ENCODE results near the gene PDK1. TPM values are rescaled to one million over a fixed set of nuclear protein-coding genes. Genes with fewer than 3 reads are reported as not detected.

Gene PDK1
- total RNA-seq, 4 donors from 2014 or later, result 4.8 to 49.4 (median 11.4) TPM

GRCh38 chr2:172550419-172550818 is 5.5 kb upstream of the PDK1 start:
- no peak for TF ChIP-seq EP300 (IDR thresholded peaks at IDR 0.05; ENCODE audit: low read depth)
- TF ChIP-seq POLR2A (IDR thresholded peaks at IDR 0.05), result no peak
- TF ChIP-seq CTCF (IDR thresholded peaks at IDR 0.05), result no peak
- no peak for TF ChIP-seq POLR2AphosphoS5 (IDR thresholded peaks at IDR 0.05)

GRCh38 chr2:172551271-172551670 is 4.6 kb upstream of the PDK1 start:
- Histone ChIP-seq H3K27ac (no peak overlapping the region), H3K36me3 (no peaks in the 10 kb centered on the region), H3K4me1 (peaks cover 0 to 9% (median 4%) of the 10 kb centered on the region in 4 donors), H3K27me3 (no peaks in the 10 kb centered on the region), H3K9me3 (no peaks in the 10 kb centered on the region), H3K4me3 (no peak overlapping the region)
- in situ Hi-C loops (cut with MboI; ENCODE audit: low pct_ligation_motif_present in 1 of 4, low pct_unique_long_range_greater_than_20kb in 1 of 4, low sequenced_read_pairs in 3 of 4) (no loop called here), intact Hi-C loops (cut with DNase I; ENCODE audit: low total_unique reads) (no loop called here)
- TF ChIP-seq CTCF (IDR thresholded peaks at IDR 0.05), result no peak
- TF ChIP-seq POLR2A (IDR thresholded peaks at IDR 0.05), result no peak
- TF ChIP-seq POLR2AphosphoS5 (IDR thresholded peaks at IDR 0.05), result no peak
- no peak for TF ChIP-seq EP300 (IDR thresholded peaks at IDR 0.05; ENCODE audit: low read depth)
- DNase-seq, result no peak

More at GRCh38 chr2:172550419-172550818, 5.5 kb upstream of the PDK1 start:
- intact Hi-C loops (cut with DNase I; ENCODE audit: low total_unique reads), result no loop called here
- no peaks in the 10 kb centered on the region for H3K36me3 ChIP-seq
- DNase-seq, result no peak
- H3K4me1 ChIP-seq, result peaks cover 0 to 18% (median 8%) of the 10 kb centered on the region in 4 donors
- H3K4me3 ChIP-seq, result no peak overlapping the region
- in situ Hi-C loops (cut with MboI; ENCODE audit: low pct_ligation_motif_present in 1 of 4, low pct_unique_long_range_greater_than_20kb in 1 of 4, low sequenced_read_pairs in 3 of 4), result no loop called here
- no peaks in the 10 kb centered on the region for H3K9me3 ChIP-seq
- no peak overlapping the region for H3K27ac ChIP-seq
- no peaks in the 10 kb centered on the region for H3K27me3 ChIP-seq

GRCh38 chr2:172552547-172553291 is 3.2 kb upstream of the PDK1 start:
- H3K9me3 ChIP-seq, result no peaks in the 10 kb centered on the region
- no peaks in the 10 kb centered on the region for H3K36me3 ChIP-seq
- H3K27me3 ChIP-seq, result no peaks in the 10 kb centered on the region
- WGBS, 2 donors (ENCODE audit: low coverage in 1 of 2), result 90 to 100% methylated on average over 2 to 4 of the region's 4 CpGs
- H3K4me1 ChIP-seq, result peaks cover 0 to 19% (median 12%) of the 10 kb centered on the region in 4 donors
- in situ Hi-C loops (cut with MboI; ENCODE audit: low pct_ligation_motif_present in 1 of 4, low pct_unique_long_range_greater_than_20kb in 1 of 4, low sequenced_read_pairs in 3 of 4), result no loop called here
- no peak for TF ChIP-seq POLR2AphosphoS5 (IDR thresholded peaks at IDR 0.05)
- TF ChIP-seq CTCF (IDR thresholded peaks at IDR 0.05), result no peak
- TF ChIP-seq EP300 (IDR thresholded peaks at IDR 0.05; ENCODE audit: low read depth), result no peak
- no peak for TF ChIP-seq POLR2A (IDR thresholded peaks at IDR 0.05)
- H3K27ac ChIP-seq, result no peak overlapping the region
- no peak overlapping the region for H3K4me3 ChIP-seq
- DNase-seq, result no peak
- intact Hi-C loops (cut with DNase I; ENCODE audit: low total_unique reads), result no loop called here

GRCh38 chr2:172554352-172555271 is 1.3 kb upstream of the PDK1 start:
- no peak for DNase-seq
- Histone ChIP-seq H3K9me3 (no peaks in the 10 kb centered on the region), H3K27me3 (no peaks in the 10 kb centered on the region), H3K36me3 (no peaks in the 10 kb centered on the region), H3K27ac (peak overlapping the region; percentile 94 to 97 (median 95)), H3K4me3 (peak overlapping the region in 3 of 4 donors; percentile 80 to 95 (median 83)), H3K4me1 (peaks cover 0 to 23% (median 12%) of the 10 kb centered on the region in 4 donors)
- intact Hi-C loops (cut with DNase I; ENCODE audit: low total_unique reads), result no loop called here
- in situ Hi-C loops (cut with MboI; ENCODE audit: low pct_ligation_motif_present in 1 of 4, low pct_unique_long_range_greater_than_20kb in 1 of 4, low sequenced_read_pairs in 3 of 4), result no loop called here
- 48 to 71% methylated on average over 17 to 18 of the region's 18 CpGs for WGBS, 2 donors (ENCODE audit: low coverage in 1 of 2)
- TF ChIP-seq POLR2A (IDR thresholded peaks at IDR 0.05) (no peak), POLR2AphosphoS5 (IDR thresholded peaks at IDR 0.05) (no peak), EP300 (IDR thresholded peaks at IDR 0.05; ENCODE audit: low read depth) (no peak), CTCF (IDR thresholded peaks at IDR 0.05) (no peak)

Data from transverse colon (tissue), 4 donors.